K562 (cell line): Measurements from ENCODE around the gene ATL2. TPM values are rescaled to one million over a fixed set of nuclear protein-coding genes. Genes with fewer than 3 reads are reported as not detected.

ENCODE experiments used
- ATAC-seq: fragments of 200-7000 bp; cut with Tn5 transposase; 3 replicates; pipeline ENCODE4 v1.9.1; 2020; ENCODE audit warnings: moderate library complexity
- BruUV-seq: library from RNA; stranded (reverse); fragments of 400-500 nt; replicated peaks from 2 replicates; lab custom pipeline; 2021; lab: Mats Ljungman, UMichigan
- CTCF ChIA-PET: fragments of 300-600 bp; formaldehyde crosslinking; extraction: SDS; loops from one replicate; lab custom pipeline; 2021; ENCODE audit warnings: low intra/inter-chr PET ratio; lab: Yijun Ruan, JAX
- POLR2A ChIA-PET: fragments of 300-600, 350-650 bp; sonication (Branson Sonifier 250); formaldehyde crosslinking; extraction: SDS; loops from one replicate; lab custom pipeline; 2021; ENCODE audit warnings: antibody characterized with exemption, inconsistent platforms; lab: Yijun Ruan, JAX
- DNase-seq, 4 experiments: peaks; one replicate each; pipeline versions ENCODE4 v3.0.0 to v3.0.0-alpha.2; 2011 to 2018; ENCODE audit warnings: low spot score in 3 of 4, mixed read lengths in 3 of 4; ENCODE audit errors: extremely low read depth in 1 of 4
- FAIRE-seq: peaks from 2 replicates; lab custom pipeline; 2011; peaks lifted over from hg19 to GRCh38; lab: Jason Lieb, UNC
- H2AFZ ChIP-seq: 2 replicates; pipeline ENCODE4 v1.6.0; 2011; ENCODE audit warnings: low read depth, low read length, control low read depth, inconsistent platforms
- H3K27ac ChIP-seq: fragments of 200-600 bp; 3 replicates; pipeline ENCODE4 v1.8.0; 2011; ENCODE audit warnings: low read depth, mild to moderate bottlenecking, control low read depth, inconsistent platforms, low read length, moderate library complexity, mixed read lengths; ENCODE audit errors: extremely low read depth
- H3K27me3 ChIP-seq, 2 experiments: fragments of 300-600 bp in 1 of 2; 2 replicates in 1 of 2; 3 replicates in 1 of 2; pipeline versions ENCODE4 v1.6.0 to v1.8.0; 2011; ENCODE audit warnings: inconsistent platforms in 2 of 2, low read length in 2 of 2, mild to moderate bottlenecking in 1 of 2, mixed read lengths in 1 of 2, moderate library complexity in 1 of 2; ENCODE audit not compliant: control insufficient read depth in 2 of 2, insufficient read depth in 2 of 2
- H3K36me3 ChIP-seq: fragments of 300-600 bp; 3 replicates; pipeline ENCODE4 v1.8.0; 2011; ENCODE audit warnings: mild to moderate bottlenecking, low read length, inconsistent platforms; ENCODE audit not compliant: control insufficient read depth, insufficient read depth
- H3K4me1 ChIP-seq, 2 experiments: fragments of 200-600 bp in 1 of 2; replicated peaks in 1 of 2; 2 replicates in 1 of 2; 3 replicates in 1 of 2; pipeline versions ENCODE4 v1.5.1 to v1.8.0; 2011; ENCODE audit warnings: inconsistent platforms in 2 of 2, low read length in 2 of 2, mild to moderate bottlenecking in 1 of 2, mixed read lengths in 1 of 2, moderate library complexity in 1 of 2; ENCODE audit not compliant: control insufficient read depth in 2 of 2, insufficient read depth in 2 of 2
- H3K4me2 ChIP-seq: 2 replicates; pipeline ENCODE4 v1.6.1; 2011; ENCODE audit warnings: low read length, control low read depth, inconsistent platforms, mixed read lengths; ENCODE audit not compliant: insufficient read depth
- H3K4me3 ChIP-seq: fragments of 200-600 bp; sonication (generic), shearing (Covaris generic); 2 replicates; pipeline ENCODE4 v1.5.1; 2016; ENCODE audit warnings: control low read depth, inconsistent platforms
- H3K79me2 ChIP-seq: fragments of 200-600 bp; 3 replicates; pipeline ENCODE4 v1.8.0; 2011; ENCODE audit warnings: low read length, inconsistent platforms; ENCODE audit not compliant: control insufficient read depth, insufficient read depth
- H3K9ac ChIP-seq, 2 experiments: 2 replicates each; pipeline versions ENCODE4 v1.6.0 to v1.6.1; 2011; ENCODE audit warnings: low read depth in 2 of 2, low read length in 2 of 2, control low read depth in 1 of 2, inconsistent platforms in 1 of 2, mild to moderate bottlenecking in 1 of 2, mixed read lengths in 1 of 2; ENCODE audit not compliant: insufficient read depth in 1 of 2
- H3K9me1 ChIP-seq: one replicate; pipeline ENCODE4 v1.6.0; 2011; ENCODE audit warnings: inconsistent platforms, mild to moderate bottlenecking, low read length, moderate library complexity; ENCODE audit not compliant: control insufficient read depth, insufficient read depth
- H3K9me3 ChIP-seq: replicated peaks from 2 replicates; pipeline ENCODE4 v1.5.1; 2011; ENCODE audit warnings: low read depth, low read length, inconsistent platforms; ENCODE audit not compliant: control insufficient read depth, insufficient read depth
- H4K20me1 ChIP-seq: replicated peaks from 2 replicates; pipeline ENCODE4 v1.6.1; 2011; ENCODE audit warnings: low read length, inconsistent platforms, mixed read lengths; ENCODE audit not compliant: control insufficient read depth, insufficient read depth
- ZNF274 ChIP-seq: IDR thresholded peaks from 2 replicates; pipeline ENCODE4 v1.6.1; 2011; ENCODE audit warnings: low read depth, mild to moderate bottlenecking, low read length, moderate library complexity, borderline replicate concordance
- ZNF280A ChIP-seq: fragments of 450-650 bp; IDR thresholded peaks from 2 replicates; pipeline ENCODE4 v1.6.1; 2018; ENCODE audit warnings: mild to moderate bottlenecking, low read depth; ENCODE audit not compliant: partially characterized antibody
- ZNF316 ChIP-seq: fragments of 450-650 bp; IDR thresholded peaks from 2 replicates; pipeline ENCODE4 v1.6.1; 2016
- WGBS: fragments of 100-300 bp; shearing (Covaris generic); methylation state at CpG from one replicate; pipeline ENCODE4 v1.1.6; 2016; ENCODE audit warnings: low coverage, mixed read lengths; ENCODE audit not compliant: insufficient coverage; ENCODE audit errors: missing lambda C conversion rate; 5-methylcytosine and 5-hydroxymethylcytosine counted together
- in situ Hi-C: fragments of 300-500 bp; cut with MboI; formaldehyde crosslinking; loops from 4 replicates; pipeline ENCODE4 v1.15.0; 2018; ENCODE audit warnings: inconsistent platforms, mixed read lengths
- intact Hi-C: fragments of 100-400 bp; cut with micrococcal nuclease; formaldehyde crosslinking; loops from 2 replicates; pipeline ENCODE4 v1.14.2; 2022
- polyA plus RNA-seq, 8 experiments: library from polyadenylated mRNA; depleted of rRNA in 4 of 8; stranded (reverse) in 5 of 8; unstranded in 3 of 8; fragments of >200 nt; fragmentation: Nextera tagmentation in 2 of 8; fragmentation: Illumina TruSeq in 1 of 8; extraction: Ambion mirVana in 2 of 8; extraction: Trizol in 1 of 8; gene quantifications; 2 replicates each; pipeline versions ENCODE4 v1.2.1 to v1.2.3, GENCODE V29; 2011 to 2014; ENCODE audit warnings: inconsistent platforms in 1 of 8, missing spikeins in 1 of 8
- total RNA-seq, 7 experiments: library from RNA; depleted of rRNA in 6 of 7; stranded (reverse); fragments of >200 nt in 6 of 7; fragmentation: Illumina TruSeq in 2 of 7; extraction: Trizol in 2 of 7; gene quantifications; 2 replicates each; pipeline versions ENCODE4 v1.2.1 to v1.2.3, GENCODE V29; 2011 to 2021; ENCODE audit warnings: low replicate concordance in 1 of 7

Gene ATL2
- total and polyA plus RNA-seq, 9 of the 15 experiments (the other 6 are each of a cell fraction or from before 2014, with no cell fraction given), result 12.0 to 80.8 (median 70.2) TPM

GRCh38 chr2:38409156-38410102 is 32.4 kb upstream of the ATL2 start:
- Histone ChIP-seq H3K9ac (no peak overlapping the region), H3K4me2 (no peak overlapping the region), H3K9me1 (no peaks in the 10 kb centered on the region), H3K4me1 (peaks cover 0 to 5% of the 10 kb centered on the region in 2 experiments; a peak in 3 of 5 replicates), H2AFZ (no peak overlapping the region), H3K79me2 (no peaks in the 10 kb centered on the region), H3K4me3 (no peak overlapping the region), H3K36me3 (no peaks in the 10 kb centered on the region), H3K27me3 (no peaks in the 10 kb centered on the region), H4K20me1 (no peaks in the 10 kb centered on the region), H3K9me3 (peaks cover 8% of the 10 kb centered on the region; the same call in 1 of the 2 replicates), H3K27ac (no peak overlapping the region)
- 0% methylated on average over 2 of the region's 2 CpGs for whole genome bisulfite sequencing
- TF ChIP-seq ZNF274 (no peak), ZNF316 (peak; percentile 19; the same call in 1 of the 2 replicates), ZNF280A (no peak)
- in situ Hi-C loops (no loop called here), intact Hi-C loops (no loop called here)
- ATAC-seq, result no peak
- ChIA-PET POLR2A (no interaction called here), CTCF (no interaction called here)
- no TSS peak for BruUV-seq
- FAIRE-seq, result no peak
- no peak for DNase-seq
